Stomach (tissue), 4 donors: ENCODE measurements around the gene SMIM1.

Experiments
- CTCF ChIP-seq, 7 experiments: fragments of 450-650 bp in 4 of 7; fragments of 200-600 bp in 3 of 7; sonication (generic) in 3 of 7; IDR thresholded peaks; one replicate each; pipeline ENCODE4 v1.5.1; 2016 to 2019; ENCODE audit warnings: antibody characterized with exemption in 7 of 7, control low read depth in 2 of 7, mild to moderate bottlenecking in 1 of 7
- EP300 ChIP-seq: sonication (generic); formaldehyde crosslinking; IDR thresholded peaks from one replicate; pipeline ENCODE4 v1.6.1; 2017; ENCODE audit warnings: antibody characterized with exemption
- POLR2A ChIP-seq, 4 donors: fragments of 450-650 bp; IDR thresholded peaks; one replicate each; pipeline ENCODE4 v1.6.1; 2016; ENCODE audit warnings: antibody characterized with exemption in 4 of 4, control low read depth in 2 of 4, mild to moderate bottlenecking in 1 of 4, moderate library complexity in 1 of 4

GRCh38 chr1:3735688-3736087 is 36.9 kb upstream of the SMIM1 start:
- TF ChIP-seq CTCF (IDR thresholded peaks at IDR 0.05) (no peak), EP300 (no peak), POLR2A (IDR thresholded peaks at IDR 0.05) (no peak)
